ENCODE data around the gene NUDT1. TPM values are rescaled to one million over a fixed set of nuclear protein-coding genes. Genes with fewer than 3 reads are reported as not detected.

Gene NUDT1
- total and polyA plus RNA-seq, 12 donors: 2.5 to 17.3 (median 8.7) TPM

Small RNAs within 50 kb of the gene (microRNA-seq; reads per million reads assigned to microRNA genes)
- gene MIR6836: 0.38 to 1.1 (median 0.89) reads per million in 3 donors

Other genes with a start within 250 kb of the NUDT1 start
- 10 to 100 TPM; 19.4 to 82.9 (median 28.4) TPM for gene MAD1L1, start 9.3 kb upstream of the NUDT1 start, total RNA-seq
- gene MAD1L1, start 9.3 kb upstream of the NUDT1 start, polyA plus RNA-seq: 10 to 100 TPM in 2 of 3 donors, 1 to 10 TPM in 1; 6.7 to 87.7 (median 57.0) TPM
- 10 to 100 TPM; 16.8 to 36.7 (median 25.9) TPM for gene MRM2, start within 50 bp of the NUDT1 start, total RNA-seq
- gene MRM2, start within 50 bp of the NUDT1 start, polyA plus RNA-seq: 10 to 100 TPM; 17.4 to 36.4 (median 20.3) TPM
- gene SNX8, start 72.2 kb downstream of the NUDT1 start, total RNA-seq: 10 to 100 TPM in 7 of 9 donors, 1 to 10 TPM in 2; 5.3 to 40.5 (median 25.5) TPM
- 10 to 100 TPM; 13.5 to 39.0 (median 37.2) TPM for gene SNX8, start 72.2 kb downstream of the NUDT1 start, polyA plus RNA-seq
- gene EIF3B, start 112.6 kb downstream of the NUDT1 start, total RNA-seq: 100 to 1,000 TPM in 7 of 9 donors, 10 to 100 TPM in 2; 81.4 to 149 (median 110) TPM
- gene EIF3B, start 112.6 kb downstream of the NUDT1 start, polyA plus RNA-seq: 100 to 1,000 TPM; 107 to 183 (median 107) TPM
- 10 to 100 TPM in 8 of 9 donors, 1 to 10 TPM in 1; 4.3 to 31.2 (median 21.4) TPM for gene CHST12, start 161.4 kb downstream of the NUDT1 start, total RNA-seq
- gene CHST12, start 161.4 kb downstream of the NUDT1 start, polyA plus RNA-seq: 10 to 100 TPM in 2 of 3 donors, 1 to 10 TPM in 1; 2.5 to 22.3 (median 17.5) TPM
- gene GRIFIN, start 234.2 kb downstream of the NUDT1 start, total RNA-seq: not detected
- gene GRIFIN, start 234.2 kb downstream of the NUDT1 start, polyA plus RNA-seq: not detected